PC-3 (cell line): ENCODE results near the gene PCDH9. TPM values are rescaled to one million over a fixed set of nuclear protein-coding genes. Genes with fewer than 3 reads are reported as not detected.

Source experiments
- ATAC-seq: fragments of 200-7000 bp; cut with Tn5 transposase; 2 replicates; pipeline ENCODE4 v1.9.1; 2020; ENCODE audit warnings: mild to moderate bottlenecking, moderate library complexity
- BruUV-seq: library from RNA; stranded (reverse); fragments of 400-500 nt; replicated peaks from 2 replicates; lab custom pipeline; 2021; lab: Mats Ljungman, UMichigan
- CTCF ChIA-PET: fragments of 300-600 bp; sonication (Branson Sonifier 250); formaldehyde crosslinking; loops from one replicate; lab custom pipeline; 2022; ENCODE audit warnings: antibody characterized with exemption; lab: Charles Lee
- POLR2A ChIA-PET: fragments of 300-600 bp; sonication (Branson Sonifier 250); formaldehyde crosslinking; loops from one replicate; lab custom pipeline; 2022; ENCODE audit warnings: antibody characterized with exemption; ENCODE audit not compliant: unreplicated experiment; lab: Charles Lee
- DNase-seq: peaks from one replicate; pipeline ENCODE4 v3.0.0-alpha.2; 2015
- H2AFZ ChIP-seq: fragments of 300-600 bp; sonication (generic); 2 replicates; pipeline ENCODE4 v1.6.0; 2016; ENCODE audit warnings: antibody characterized with exemption, low read length
- H3F3A ChIP-seq: fragments of 300-600 bp; sonication (generic); one replicate; pipeline ENCODE4 v1.6.0; 2017; ENCODE audit warnings: antibody characterized with exemption, low read length, control low read depth, mild to moderate bottlenecking; ENCODE audit not compliant: unreplicated experiment
- H3K27ac ChIP-seq: fragments of 300-600 bp; sonication (generic); 2 replicates; pipeline ENCODE4 v1.5.1; 2016; ENCODE audit warnings: mild to moderate bottlenecking, low read length
- H3K27me3 ChIP-seq: fragments of 300-600 bp; sonication (generic); 2 replicates; pipeline ENCODE4 v1.6.1; 2016; ENCODE audit warnings: low read length, mixed read lengths
- H3K36me3 ChIP-seq: fragments of 300-600 bp; sonication (generic); 2 replicates; pipeline ENCODE4 v1.6.1; 2016; ENCODE audit warnings: low read depth, mixed run types, low read length, mixed read lengths
- H3K4me1 ChIP-seq: fragments of 300-600 bp; sonication (generic); 2 replicates; pipeline ENCODE4 v1.5.1; 2016; ENCODE audit warnings: low read length; ENCODE audit not compliant: insufficient read depth
- H3K4me2 ChIP-seq: fragments of 300-600 bp; sonication (generic); 2 replicates; pipeline ENCODE4 v1.6.0; 2016; ENCODE audit warnings: low read length
- H3K4me3 ChIP-seq: fragments of 300-600 bp; sonication (generic); 2 replicates; pipeline ENCODE4 v1.5.1; 2016; ENCODE audit warnings: mild to moderate bottlenecking, low read length, mixed read lengths
- H3K79me2 ChIP-seq: fragments of 300-600 bp; sonication (generic); 2 replicates; pipeline ENCODE4 v1.6.1; 2017; ENCODE audit warnings: low read length, mixed read lengths
- H3K9ac ChIP-seq: fragments of 300-600 bp; sonication (generic); 2 replicates; pipeline ENCODE4 v1.6.0; 2016; ENCODE audit warnings: mild to moderate bottlenecking, low read length
- H3K9me2 ChIP-seq: fragments of 300-600 bp; sonication (generic); replicated peaks from 2 replicates; pipeline ENCODE4 v1.6.1; 2016; ENCODE audit warnings: mixed run types, low read length, mixed read lengths
- H3K9me3 ChIP-seq: fragments of 300-600 bp; sonication (generic); 2 replicates; pipeline ENCODE4 v1.6.1; 2016; ENCODE audit warnings: low read length, mixed read lengths
- H4K20me1 ChIP-seq: fragments of 300-600 bp; sonication (generic); 2 replicates; pipeline ENCODE4 v1.6.1; 2016; ENCODE audit warnings: low read length, mixed read lengths
- CTCF ChIP-seq: fragments of 300-600 bp; sonication (generic); conservative IDR thresholded peaks from 2 replicates; pipeline ENCODE4 v1.5.1; 2017; ENCODE audit warnings: antibody characterized with exemption, low read depth, mild to moderate bottlenecking, low read length
- EZH2 ChIP-seq: fragments of 300-600 bp; sonication (generic); IDR thresholded peaks from one replicate; pipeline ENCODE4 v1.6.1; 2017; ENCODE audit warnings: antibody characterized with exemption, mild to moderate bottlenecking, low read length; ENCODE audit not compliant: unreplicated experiment
- EZH2phosphoT487 ChIP-seq: fragments of 300-600 bp; sonication (generic); IDR thresholded peaks from 2 replicates; pipeline ENCODE4 v1.6.1; 2018; ENCODE audit warnings: mild to moderate bottlenecking, antibody characterized with exemption, low read length, borderline replicate concordance
- intact Hi-C: fragments of 100-400 bp; cut with micrococcal nuclease; formaldehyde crosslinking; loops from 2 replicates; pipeline ENCODE4 v1.9.0; 2023
- total RNA-seq: library from RNA; depleted of rRNA; stranded (reverse); fragments of >200 nt; gene quantifications from 2 replicates; pipeline ENCODE4 v1.2.3, GENCODE V29; 2014

PCDH9 gene
- total RNA-seq, 1 experiment from 2014 or later: 0.98 TPM

DNA sequence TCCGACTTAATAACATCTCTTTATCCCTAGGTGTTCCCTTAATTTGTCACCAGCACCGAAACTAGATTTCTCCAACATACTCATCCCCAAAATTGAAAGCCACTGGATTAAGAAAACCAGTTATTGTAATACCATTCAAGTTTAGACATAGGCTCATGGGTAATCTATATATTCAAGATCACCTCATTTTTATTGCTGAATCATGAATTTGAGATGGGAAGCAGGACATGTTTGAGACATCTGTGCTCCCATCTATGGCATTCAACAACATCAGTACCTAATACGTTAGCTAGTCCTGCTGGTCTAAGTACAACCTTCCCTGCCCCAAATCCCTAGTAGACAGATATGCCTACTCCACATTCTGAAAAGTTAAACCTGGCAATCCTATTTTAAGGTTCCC, 820.6 kb downstream of the PCDH9 start:
- ChIA-PET CTCF (no interaction called here), POLR2A (interaction anchor here (0.6 kb wide), 1 partner anchor 34 kb away, joined by 3 read pairs; no protein-coding TSS in a partner anchor)
- no peak for DNase-seq
- H3K36me3 ChIP-seq: no peaks in the 10 kb centered on the region
- H3K27me3 ChIP-seq: no peaks in the 10 kb centered on the region
- H4K20me1 ChIP-seq: no peaks in the 10 kb centered on the region
- intact Hi-C loops: loop anchor here (5.0 to 10.0 kb wide), 2 partner anchors 482 to 705 kb away; no protein-coding TSS in a partner anchor
- no peak for ATAC-seq
- no peaks in the 10 kb centered on the region for H3K9me2 ChIP-seq
- no peaks in the 10 kb centered on the region for H3K9me3 ChIP-seq
- H3K27ac ChIP-seq: no peak overlapping the region
- no peak overlapping the region for H3K4me2 ChIP-seq
- H3K79me2 ChIP-seq: no peaks in the 10 kb centered on the region
- peaks cover 29% of the 10 kb centered on the region for H3K4me1 ChIP-seq
- H3K4me3 ChIP-seq: no peak overlapping the region
- no TSS peak for BruUV-seq
- no peak overlapping the region for H3K9ac ChIP-seq
- no peaks in the 10 kb centered on the region for H3F3A ChIP-seq
- H2AFZ ChIP-seq: no peak overlapping the region
- TF ChIP-seq EZH2phosphoT487: no peak
- no peak for TF ChIP-seq EZH2
- TF ChIP-seq CTCF: no peak

DNA sequence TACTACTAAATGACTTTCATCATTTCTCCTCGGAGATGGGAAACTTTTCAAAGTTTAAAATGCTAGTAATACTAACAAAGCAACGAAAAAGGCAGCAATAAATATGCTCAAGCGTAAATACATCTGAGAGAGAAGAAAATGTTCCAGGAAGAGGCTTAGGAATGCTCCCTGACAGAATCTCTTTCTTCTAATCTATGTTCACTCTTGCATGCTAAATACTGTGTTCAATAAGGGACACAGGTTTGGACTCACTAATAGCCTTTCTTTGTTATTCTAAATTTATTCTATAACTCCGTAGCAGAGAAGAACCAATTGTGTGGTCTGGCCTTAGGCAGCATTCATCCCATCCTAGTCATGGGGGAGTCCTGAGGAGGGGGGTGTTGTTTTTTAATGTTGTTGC, 823.0 kb downstream of the PCDH9 start:
- Histone ChIP-seq H3K9me2 (no peaks in the 10 kb centered on the region), H3K27me3 (no peaks in the 10 kb centered on the region), H3K27ac (peak overlapping the region; percentile 86), H3K9me3 (no peaks in the 10 kb centered on the region), H3K4me1 (peaks cover 45% of the 10 kb centered on the region), H3F3A (no peaks in the 10 kb centered on the region), H2AFZ (no peak overlapping the region), H3K4me3 (no peak overlapping the region), H3K9ac (no peak overlapping the region; the same call in 1 of the 2 replicates), H3K36me3 (no peaks in the 10 kb centered on the region), H3K79me2 (no peaks in the 10 kb centered on the region), H4K20me1 (no peaks in the 10 kb centered on the region), H3K4me2 (peak overlapping the region; percentile 59)
- no peak for TF ChIP-seq EZH2
- TF ChIP-seq EZH2phosphoT487: no peak
- TF ChIP-seq CTCF: no peak
- ChIA-PET POLR2A (interaction anchor here (0.5 kb wide), 1 partner anchor 250 kb away, joined by 4 read pairs; no protein-coding TSS in a partner anchor), CTCF (no interaction called here)
- DNase-seq: no peak
- intact Hi-C loops: loop anchor here (5.0 to 10.0 kb wide), 2 partner anchors 480 to 708 kb away; no protein-coding TSS in a partner anchor
- no peak for ATAC-seq
- BruUV-seq: no TSS peak
